SH-SY5Y (cell line): ENCODE data around the gene BACH2.

Source experiments
- GATA2 ChIP-seq: IDR thresholded peaks from 2 replicates; pipeline ENCODE4 v1.6.1; 2011; ENCODE audit warnings: mild to moderate bottlenecking, low read depth, low read length
- GATA3 ChIP-seq: IDR thresholded peaks from 2 replicates; pipeline ENCODE4 v1.6.1; 2011; ENCODE audit warnings: low read depth, mild to moderate bottlenecking, low read length, moderate library complexity

DNA sequence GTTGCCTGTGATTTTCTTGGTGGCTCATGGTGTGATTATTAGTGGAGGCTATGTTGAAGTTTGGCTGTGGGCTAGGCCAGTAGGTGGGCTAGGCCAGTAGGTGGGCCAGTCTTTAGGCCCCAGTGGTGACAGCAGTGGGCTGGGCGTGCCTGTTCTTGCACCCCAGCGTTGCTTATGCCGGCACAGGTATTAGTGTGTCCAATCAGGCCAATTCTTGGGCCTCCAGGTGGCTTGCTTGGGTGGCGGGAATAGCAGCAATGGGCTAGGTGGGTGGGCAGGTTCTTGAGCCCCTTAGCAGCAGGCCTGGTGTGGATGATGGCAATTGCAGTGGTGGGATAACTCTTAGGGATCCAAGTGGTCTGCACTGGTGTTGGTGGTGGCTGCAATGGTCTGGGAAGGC lies 379.4 kb downstream of the BACH2 start:
- TF ChIP-seq GATA2 (no peak), GATA3 (no peak)
